Measurements from ENCODE around the gene CHI3L2.

CHI3L2 gene, protein sequence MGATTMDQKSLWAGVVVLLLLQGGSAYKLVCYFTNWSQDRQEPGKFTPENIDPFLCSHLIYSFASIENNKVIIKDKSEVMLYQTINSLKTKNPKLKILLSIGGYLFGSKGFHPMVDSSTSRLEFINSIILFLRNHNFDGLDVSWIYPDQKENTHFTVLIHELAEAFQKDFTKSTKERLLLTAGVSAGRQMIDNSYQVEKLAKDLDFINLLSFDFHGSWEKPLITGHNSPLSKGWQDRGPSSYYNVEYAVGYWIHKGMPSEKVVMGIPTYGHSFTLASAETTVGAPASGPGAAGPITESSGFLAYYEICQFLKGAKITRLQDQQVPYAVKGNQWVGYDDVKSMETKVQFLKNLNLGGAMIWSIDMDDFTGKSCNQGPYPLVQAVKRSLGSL

DNA sequence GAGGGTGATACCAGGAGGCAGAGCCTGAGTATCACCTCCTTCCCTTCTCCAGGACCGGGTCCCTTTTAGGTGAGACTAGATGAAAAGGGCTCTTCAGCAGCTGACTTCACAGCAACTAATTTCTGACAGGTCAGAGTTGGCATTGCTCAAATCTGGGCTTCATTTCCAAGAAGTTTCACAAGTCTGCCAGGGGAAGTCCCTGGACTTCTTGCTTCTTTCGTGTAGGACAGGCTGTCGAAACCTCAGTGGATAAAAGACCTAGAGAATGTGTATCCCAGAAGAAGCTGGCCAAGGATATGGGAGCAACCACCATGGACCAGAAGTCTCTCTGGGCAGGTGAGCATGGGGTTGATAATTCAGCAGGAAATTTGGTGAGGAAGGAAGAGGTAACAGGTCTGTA is at the start of gene CHI3L2:
Gene CHI3L2 (plus strand): TSS at position 280 of the 400 bp plus-strand sequence. CDS start 17 bp downstream, at position 297.
- DNase-seq: no peak

DNA sequence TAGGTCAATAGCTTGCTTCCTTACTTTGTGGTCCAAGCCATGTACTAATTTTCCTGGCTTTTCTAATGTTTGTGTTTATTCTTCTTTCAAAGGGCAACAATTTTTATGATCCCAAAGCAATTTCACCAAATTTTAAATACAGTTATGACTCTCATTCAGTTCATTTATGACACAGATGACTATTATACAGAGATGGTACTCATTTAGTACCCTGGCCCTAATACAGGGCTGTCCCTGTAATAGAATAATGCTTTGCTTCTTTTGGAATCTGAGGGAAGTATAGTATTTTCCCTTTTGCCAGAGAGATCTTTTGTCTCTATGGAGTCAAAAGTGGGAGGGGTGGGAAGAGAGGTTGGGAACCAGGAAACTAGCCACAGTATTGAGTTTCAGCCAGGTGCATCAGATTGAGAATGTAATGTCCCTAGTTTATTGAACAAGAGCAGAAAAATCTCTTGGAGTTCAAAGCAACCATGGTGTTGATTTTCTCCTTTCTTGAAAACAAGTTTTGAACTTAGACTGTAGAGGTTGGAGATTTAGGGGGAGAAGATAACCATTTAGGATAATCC is 47.5 kb upstream of the CHI3L2 start:
- DNase-seq: no peak

- no peak for DNase-seq
Observed at GRCh38 chr1:111182052-111182451, 45.5 kb upstream of the CHI3L2 start.

- DNase-seq: no peak
Observed at GRCh38 chr1:111183308-111184069, 44.0 kb upstream of the CHI3L2 start.

- no peak for DNase-seq
Observed at GRCh38 chr1:111184663-111185062, 42.9 kb upstream of the CHI3L2 start.

DNA sequence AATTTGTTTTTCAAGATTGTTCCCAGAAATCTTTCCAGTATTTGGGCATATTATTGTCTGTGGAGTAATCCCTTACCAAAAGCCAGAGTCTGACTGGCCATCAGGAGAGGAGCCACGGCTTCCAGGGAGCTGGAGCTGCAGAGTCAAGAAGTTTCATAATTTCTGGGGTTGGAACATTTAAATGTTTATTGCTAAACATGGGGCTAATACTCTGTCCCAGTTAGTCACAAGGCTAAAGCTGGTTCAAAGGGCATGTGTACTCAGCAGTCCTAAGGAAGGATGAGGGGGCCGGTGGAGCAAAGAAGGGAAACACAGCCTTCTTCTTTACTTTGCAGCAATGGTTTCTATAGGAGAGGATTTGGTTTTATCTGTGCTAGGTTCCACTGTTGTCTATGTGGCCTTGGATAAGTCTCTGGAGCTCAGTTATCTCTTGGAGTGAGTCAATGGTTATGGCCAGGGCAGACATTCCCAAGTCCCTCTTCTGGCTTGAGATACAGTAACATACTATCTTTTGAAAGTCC is 36.5 kb upstream of the CHI3L2 start:
- DNase-seq: no peak

GRCh38 chr1:111191496-111191895 is 36.0 kb upstream of the CHI3L2 start:
- DNase-seq: no peak

GRCh38 chr1:111192074-111192473 is 35.4 kb upstream of the CHI3L2 start:
- DNase-seq: no peak

DNA sequence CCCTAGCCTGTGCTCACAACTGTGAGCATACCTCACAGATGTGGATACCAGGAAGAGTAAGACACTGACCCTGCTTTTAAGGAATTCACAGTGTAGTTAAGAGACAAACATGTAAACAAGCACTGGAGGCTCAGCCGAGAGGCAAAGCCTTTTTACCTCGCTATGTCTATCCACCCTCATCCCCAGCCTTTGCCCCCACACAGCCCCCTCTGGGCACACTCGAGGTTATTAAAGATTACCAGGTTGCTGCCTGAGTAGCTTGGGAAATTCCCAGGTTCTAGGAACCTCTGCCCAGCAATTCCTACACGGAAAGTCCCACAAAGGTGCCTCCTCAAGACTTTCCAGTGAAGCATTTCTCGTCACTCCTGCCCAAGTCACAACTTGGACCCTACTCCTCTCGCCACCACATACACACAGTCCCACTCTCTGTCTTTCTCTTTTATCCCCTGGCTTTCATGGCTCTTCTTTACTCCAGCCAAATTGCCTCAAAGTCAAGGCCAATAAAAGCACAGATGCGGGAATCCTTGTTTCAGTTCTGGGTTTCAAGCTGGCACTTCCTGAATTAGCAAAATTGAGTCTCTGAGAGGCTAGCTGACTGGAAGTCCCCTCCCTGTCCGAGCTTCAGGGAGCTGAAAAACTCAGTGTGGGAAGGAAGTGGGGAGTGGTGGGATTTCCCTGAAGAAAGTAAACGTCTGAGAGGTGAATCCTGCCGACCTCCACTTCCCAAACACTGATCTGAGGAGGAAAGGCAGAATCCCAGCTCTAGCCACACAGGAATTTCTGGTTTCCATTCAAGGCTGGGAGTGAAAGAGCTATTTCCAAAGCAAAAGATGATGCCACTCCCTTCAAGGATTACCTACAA is 34.6 kb upstream of the CHI3L2 start:
- no peak for DNase-seq

DNA sequence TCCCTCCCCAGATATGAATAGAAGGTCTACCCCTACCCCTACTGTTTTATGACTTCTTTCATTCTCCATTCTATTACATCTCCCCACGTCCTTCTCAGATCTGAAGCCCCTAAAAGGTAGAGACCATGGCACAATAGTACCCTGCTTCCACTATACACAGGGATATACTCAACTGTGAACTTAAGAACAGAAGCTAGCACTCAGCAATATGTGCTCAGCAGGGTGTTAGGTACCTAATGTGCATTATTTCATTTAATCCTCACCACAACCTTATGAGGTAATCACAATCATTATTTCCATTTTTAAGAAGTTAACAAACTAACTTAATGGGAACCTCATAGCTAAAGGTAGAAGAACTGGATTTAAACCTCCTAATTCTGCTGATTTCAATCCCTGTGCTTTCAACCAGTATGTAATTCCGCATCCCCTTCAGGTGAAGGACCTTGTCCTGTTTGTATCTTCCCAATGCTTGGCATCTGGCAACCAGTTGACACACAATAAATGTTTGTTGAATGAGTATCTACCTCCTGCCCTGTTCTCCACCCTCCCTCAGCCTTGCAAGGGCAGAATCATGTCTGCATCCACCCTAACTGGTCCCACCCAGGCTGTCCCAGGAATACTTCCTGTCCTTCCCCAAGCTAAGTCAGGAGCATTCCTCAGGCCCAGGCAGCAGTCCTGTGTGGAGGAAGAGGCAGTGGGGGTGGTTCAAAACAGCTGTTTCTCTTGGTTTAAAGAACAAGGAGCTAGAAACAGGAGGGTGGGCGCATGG is 33.6 kb upstream of the CHI3L2 start:
- DNase-seq: no peak

- no peak for DNase-seq
Observed at GRCh38 chr1:111195002-111195684, 32.4 kb upstream of the CHI3L2 start.

- no peak for DNase-seq
Observed at GRCh38 chr1:111196213-111196612, 31.3 kb upstream of the CHI3L2 start.

GRCh38 chr1:111197598-111198284 is 29.8 kb upstream of the CHI3L2 start:
- no peak for DNase-seq

DNA sequence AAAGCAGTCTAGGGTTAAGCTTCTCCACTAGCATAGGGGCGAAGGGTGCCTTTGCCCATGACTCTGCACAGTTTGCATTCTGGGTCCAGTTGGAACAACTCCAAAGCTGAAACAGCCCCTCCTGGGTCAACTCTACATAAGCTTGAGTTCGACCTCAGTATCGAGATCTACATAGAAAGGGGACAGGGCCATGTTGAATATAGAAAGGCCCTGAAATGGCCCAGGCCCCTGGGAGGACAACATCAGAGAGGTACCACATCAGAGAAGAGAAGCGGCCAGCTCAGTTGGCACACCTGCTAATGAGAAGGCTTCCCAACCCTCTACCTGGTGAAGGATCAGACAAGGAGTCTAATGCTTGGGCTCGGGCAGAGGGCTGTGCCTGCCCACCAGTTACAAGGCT is 28.7 kb upstream of the CHI3L2 start:
- DNase-seq: no peak

DNA sequence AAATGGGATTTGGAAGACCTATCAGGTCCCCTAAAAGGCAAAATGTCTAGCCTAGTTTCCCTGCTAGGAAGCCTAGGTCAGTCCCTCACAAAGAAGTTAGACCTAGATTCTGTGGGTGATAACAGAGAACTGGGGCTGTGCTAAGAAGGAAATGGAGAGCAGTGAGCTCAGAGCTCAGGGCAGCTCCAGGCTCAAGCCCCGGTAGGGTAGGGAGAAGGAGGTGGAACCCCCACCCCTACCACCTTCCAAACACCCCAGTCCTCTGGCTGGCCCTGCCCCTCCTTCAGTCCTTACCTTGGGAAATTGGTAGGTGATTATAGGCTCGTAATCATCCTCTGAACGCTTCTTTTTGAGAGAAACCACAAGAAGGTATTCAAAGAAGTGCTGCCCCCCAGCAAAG is 28.2 kb upstream of the CHI3L2 start:
- DNase-seq: no peak

- DNase-seq: no peak
Observed at GRCh38 chr1:111199881-111200801, 27.4 kb upstream of the CHI3L2 start, which contains the start of gene DENND2D. Gene DENND2D (minus strand): TSS chr1:111200646. CDS start chr1:111200459, 187 bp downstream.

DNA sequence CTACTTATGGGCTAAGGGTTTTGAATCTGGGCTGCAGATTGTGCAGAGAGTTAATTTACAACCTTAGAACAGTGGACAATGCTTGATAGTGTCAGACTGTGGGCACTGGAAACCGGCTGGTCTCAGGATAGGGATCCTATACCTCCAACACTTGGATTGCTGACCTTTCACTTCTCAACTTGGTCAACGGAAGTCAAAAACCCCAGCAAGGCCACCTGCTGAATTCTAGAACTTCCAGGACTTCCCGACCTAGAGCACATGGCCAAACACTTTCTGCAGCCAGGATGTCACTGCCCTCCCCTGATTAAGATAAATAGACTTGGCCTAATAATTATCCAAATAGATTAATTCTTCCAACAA is 26.7 kb upstream of the CHI3L2 start:
- no peak for DNase-seq

GRCh38 chr1:111201275-111202090 is 26.0 kb upstream of the CHI3L2 start:
- DNase-seq: no peak

GRCh38 chr1:111202366-111202706 is 25.2 kb upstream of the CHI3L2 start:
- no peak for DNase-seq
